Measurements from ENCODE around the gene CACNA2D3. TPM values are rescaled to one million over a fixed set of nuclear protein-coding genes. Genes with fewer than 3 reads are reported as not detected.

CACNA2D3 gene
- total RNA-seq, 1 donor from 2014 or later = not detected

GRCh38 chr3:54776601-54777000 is 654.2 kb downstream of the CACNA2D3 start:
- Mint-ChIP-seq H3K27me3 (ENCODE audit: low read depth) (peaks cover 9% of the 10 kb centered on the region), H3K9me3 (ENCODE audit: low read depth) (no peaks in the 10 kb centered on the region), H3K36me3 (ENCODE audit: low read depth) (no peaks in the 10 kb centered on the region), H3K27ac (ENCODE audit: unreplicated experiment) (no peak overlapping the region), H3K4me1 (ENCODE audit: low read depth) (no peaks in the 10 kb centered on the region), H3K4me3 (ENCODE audit: unreplicated experiment) (no peak overlapping the region)
- no peak for TF ChIP-seq CTCF (IDR thresholded peaks at IDR 0.05)
- no peak for DNase-seq (ENCODE audit: low spot score)

GRCh38 chr3:54777141-54777540 is 654.8 kb downstream of the CACNA2D3 start:
- DNase-seq (ENCODE audit: low spot score) = no peak
- Mint-ChIP-seq H3K27me3 (ENCODE audit: low read depth) (peaks cover 9% of the 10 kb centered on the region), H3K4me1 (ENCODE audit: low read depth) (no peaks in the 10 kb centered on the region), H3K9me3 (ENCODE audit: low read depth) (no peaks in the 10 kb centered on the region), H3K27ac (ENCODE audit: unreplicated experiment) (no peak overlapping the region), H3K36me3 (ENCODE audit: low read depth) (no peaks in the 10 kb centered on the region), H3K4me3 (ENCODE audit: unreplicated experiment) (no peak overlapping the region)
- no peak for TF ChIP-seq CTCF (IDR thresholded peaks at IDR 0.05)

GRCh38 chr3:54780336-54780735 is 658.0 kb downstream of the CACNA2D3 start:
- no peak for DNase-seq (ENCODE audit: low spot score)
- H3K4me1 Mint-ChIP-seq (ENCODE audit: low read depth) = no peaks in the 10 kb centered on the region
- H3K27me3 Mint-ChIP-seq (ENCODE audit: low read depth) = peaks cover 9% of the 10 kb centered on the region
- no peak for TF ChIP-seq CTCF (IDR thresholded peaks at IDR 0.05)
- H3K9me3 Mint-ChIP-seq (ENCODE audit: low read depth) = no peaks in the 10 kb centered on the region
- H3K4me3 Mint-ChIP-seq (ENCODE audit: unreplicated experiment) = no peak overlapping the region
- no peaks in the 10 kb centered on the region for H3K36me3 Mint-ChIP-seq (ENCODE audit: low read depth)
- no peak overlapping the region for H3K27ac Mint-ChIP-seq (ENCODE audit: unreplicated experiment)

- Mint-ChIP-seq H3K27me3 (ENCODE audit: low read depth) (peaks cover 9% of the 10 kb centered on the region), H3K9me3 (ENCODE audit: low read depth) (peaks cover 1% of the 10 kb centered on the region), H3K4me1 (ENCODE audit: low read depth) (no peaks in the 10 kb centered on the region), H3K36me3 (ENCODE audit: low read depth) (no peaks in the 10 kb centered on the region), H3K4me3 (ENCODE audit: unreplicated experiment) (no peak overlapping the region), H3K27ac (ENCODE audit: unreplicated experiment) (no peak overlapping the region)
- TF ChIP-seq CTCF (IDR thresholded peaks at IDR 0.05) = no peak
- DNase-seq (ENCODE audit: low spot score) = no peak
Observed at GRCh38 chr3:54781728-54782127, 659.4 kb downstream of the CACNA2D3 start.

GRCh38 chr3:54783611-54784010 is 661.3 kb downstream of the CACNA2D3 start:
- DNase-seq (ENCODE audit: low spot score) = no peak
- no peak overlapping the region for H3K4me3 Mint-ChIP-seq (ENCODE audit: unreplicated experiment)
- no peak for TF ChIP-seq CTCF (IDR thresholded peaks at IDR 0.05)
- no peak overlapping the region for H3K27ac Mint-ChIP-seq (ENCODE audit: unreplicated experiment)
- peaks cover 5% of the 10 kb centered on the region for H3K27me3 Mint-ChIP-seq (ENCODE audit: low read depth)
- peaks cover 6% of the 10 kb centered on the region for H3K9me3 Mint-ChIP-seq (ENCODE audit: low read depth)
- no peaks in the 10 kb centered on the region for H3K4me1 Mint-ChIP-seq (ENCODE audit: low read depth)
- no peaks in the 10 kb centered on the region for H3K36me3 Mint-ChIP-seq (ENCODE audit: low read depth)

Measured in chondrocyte (in vitro differentiated cells).